ENCODE data around the gene CD22. TPM values are rescaled to one million over a fixed set of nuclear protein-coding genes. Genes with fewer than 3 reads are reported as not detected.
"Not testable (repeated sequence)": the region's sequence is repeated elsewhere in the genome, so short reads cannot be mapped to it uniquely, and the experiment has no call there.

Gene CD22
- total RNA-seq (2014; rRNA removed; shearing (Covaris generic); ENCODE audit: low replicate concordance), result not detected in 2 replicates

GRCh38 chr19:35328851-35329285, at the start of gene CD22:
TSS of gene CD22 (plus strand) at chr19:35329187. CDS start at chr19:35332041, 2,854 bp downstream.
- no peaks in the 10 kb centered on the region for H3K36me3 ChIP-seq
- no peak for DNase-seq
- no peaks in the 10 kb centered on the region for H3K9me3 ChIP-seq
- no peak within 1 kb of the TSS for H3K4me3 ChIP-seq
- peaks cover 7% of the 10 kb centered on the region for H3K27me3 ChIP-seq

- no peak for DNase-seq
- no peak overlapping the region for H3K4me3 ChIP-seq
- peaks cover 9% of the 10 kb centered on the region for H3K36me3 ChIP-seq
- no peaks in the 10 kb centered on the region for H3K9me3 ChIP-seq
- no peaks in the 10 kb centered on the region for H3K27me3 ChIP-seq
These were observed 49.6 kb upstream of the CD22 start for GRCh38 chr19:35279374-35279773.

- no peaks in the 10 kb centered on the region for H3K9me3 ChIP-seq
- no peak for DNase-seq
- H3K27me3 ChIP-seq, result no peaks in the 10 kb centered on the region
- H3K4me3 ChIP-seq, result no peak overlapping the region
- H3K36me3 ChIP-seq, result peaks cover 3% of the 10 kb centered on the region; the same call in 1 of the 2 replicates
These were observed 48.8 kb upstream of the CD22 start for GRCh38 chr19:35279985-35280821.

GRCh38 chr19:35281303-35281702, 47.7 kb upstream of the CD22 start:
- H3K36me3 ChIP-seq, result peaks cover 3% of the 10 kb centered on the region; the same call in 1 of the 2 replicates
- no peak overlapping the region for H3K4me3 ChIP-seq
- no peak for DNase-seq
- no peaks in the 10 kb centered on the region for H3K27me3 ChIP-seq
- no peaks in the 10 kb centered on the region for H3K9me3 ChIP-seq

GRCh38 chr19:35284153-35285094, 44.6 kb upstream of the CD22 start:
- no peaks in the 10 kb centered on the region for H3K36me3 ChIP-seq
- no peaks in the 10 kb centered on the region for H3K27me3 ChIP-seq
- DNase-seq, result no peak
- no peaks in the 10 kb centered on the region for H3K9me3 ChIP-seq
- no peak overlapping the region for H3K4me3 ChIP-seq

- no peak for DNase-seq
- H3K27me3 ChIP-seq, result no peaks in the 10 kb centered on the region
- H3K9me3 ChIP-seq, result no peaks in the 10 kb centered on the region
- no peaks in the 10 kb centered on the region for H3K36me3 ChIP-seq
- no peak overlapping the region for H3K4me3 ChIP-seq
These were observed 43.9 kb upstream of the CD22 start for GRCh38 chr19:35285095-35285449.

- H3K36me3 ChIP-seq, H3K9me3 ChIP-seq, DNase-seq, H3K27me3 ChIP-seq, H3K4me3 ChIP-seq: not testable (repeated sequence)
These were observed 43.5 kb upstream of the CD22 start for GRCh38 chr19:35285465-35285864.

- H3K27me3 ChIP-seq, DNase-seq, H3K4me3 ChIP-seq, H3K9me3 ChIP-seq, H3K36me3 ChIP-seq: not testable (repeated sequence)
These were observed 42.9 kb upstream of the CD22 start for GRCh38 chr19:35286101-35286500.

- Histone ChIP-seq H3K9me3 (no peaks in the 10 kb centered on the region), H3K4me3 (no peak overlapping the region), H3K36me3 (no peaks in the 10 kb centered on the region), H3K27me3 (no peaks in the 10 kb centered on the region)
- DNase-seq, result no peak
These were observed 41.3 kb upstream of the CD22 start for GRCh38 chr19:35287713-35288112.

GRCh38 chr19:35288331-35288730, 40.7 kb upstream of the CD22 start:
- no peak for DNase-seq
- no peaks in the 10 kb centered on the region for H3K36me3 ChIP-seq
- no peaks in the 10 kb centered on the region for H3K9me3 ChIP-seq
- peaks cover 4% of the 10 kb centered on the region; the same call in 1 of the 2 replicates for H3K27me3 ChIP-seq
- H3K4me3 ChIP-seq, result no peak overlapping the region

- no peak overlapping the region for H3K4me3 ChIP-seq
- H3K36me3 ChIP-seq, result no peaks in the 10 kb centered on the region
- DNase-seq, result no peak
- no peaks in the 10 kb centered on the region for H3K9me3 ChIP-seq
- H3K27me3 ChIP-seq, result peaks cover 6% of the 10 kb centered on the region; the same call in 1 of the 2 replicates
These were observed 40.1 kb upstream of the CD22 start for GRCh38 chr19:35288906-35289305.

- peaks cover 6% of the 10 kb centered on the region; the same call in 1 of the 2 replicates for H3K27me3 ChIP-seq
- H3K4me3 ChIP-seq, result no peak overlapping the region
- no peaks in the 10 kb centered on the region for H3K9me3 ChIP-seq
- no peaks in the 10 kb centered on the region for H3K36me3 ChIP-seq
- no peak for DNase-seq
These were observed 38.4 kb upstream of the CD22 start for GRCh38 chr19:35290381-35291127.

GRCh38 chr19:35291259-35291658, 37.7 kb upstream of the CD22 start:
- Histone ChIP-seq H3K36me3 (no peaks in the 10 kb centered on the region), H3K27me3 (peaks cover 6% of the 10 kb centered on the region; the same call in 1 of the 2 replicates)

GRCh38 chr19:35291916-35292315, 37.1 kb upstream of the CD22 start, which contains the start of gene MAG:
TSS of gene MAG (plus strand) at chr19:35292161. CDS start at chr19:35295409, 3,248 bp downstream.
- Histone ChIP-seq H3K9me3 (no peaks in the 10 kb centered on the region), H3K27me3 (peaks cover 6% of the 10 kb centered on the region; the same call in 1 of the 2 replicates), H3K36me3 (no peaks in the 10 kb centered on the region), H3K4me3 (no peak within 1 kb of the TSS)
- no peak for DNase-seq

More at GRCh38 chr19:35291259-35291658, 37.7 kb upstream of the CD22 start:
- Histone ChIP-seq H3K4me3 (no peak overlapping the region), H3K9me3 (no peaks in the 10 kb centered on the region)
- no peak for DNase-seq

- DNase-seq, result no peak
These were observed 36.3 kb upstream of the CD22 start for GRCh38 chr19:35292421-35293362.

More at GRCh38 chr19:35292421-35293362, 36.3 kb upstream of the CD22 start:
- Histone ChIP-seq H3K36me3 (no peaks in the 10 kb centered on the region), H3K4me3 (no peak overlapping the region), H3K9me3 (no peaks in the 10 kb centered on the region), H3K27me3 (peaks cover 6% of the 10 kb centered on the region; the same call in 1 of the 2 replicates)

All from MG63 (cell line).